ENCODE data around the gene PSMC1.

PSMC1 gene

DNA sequence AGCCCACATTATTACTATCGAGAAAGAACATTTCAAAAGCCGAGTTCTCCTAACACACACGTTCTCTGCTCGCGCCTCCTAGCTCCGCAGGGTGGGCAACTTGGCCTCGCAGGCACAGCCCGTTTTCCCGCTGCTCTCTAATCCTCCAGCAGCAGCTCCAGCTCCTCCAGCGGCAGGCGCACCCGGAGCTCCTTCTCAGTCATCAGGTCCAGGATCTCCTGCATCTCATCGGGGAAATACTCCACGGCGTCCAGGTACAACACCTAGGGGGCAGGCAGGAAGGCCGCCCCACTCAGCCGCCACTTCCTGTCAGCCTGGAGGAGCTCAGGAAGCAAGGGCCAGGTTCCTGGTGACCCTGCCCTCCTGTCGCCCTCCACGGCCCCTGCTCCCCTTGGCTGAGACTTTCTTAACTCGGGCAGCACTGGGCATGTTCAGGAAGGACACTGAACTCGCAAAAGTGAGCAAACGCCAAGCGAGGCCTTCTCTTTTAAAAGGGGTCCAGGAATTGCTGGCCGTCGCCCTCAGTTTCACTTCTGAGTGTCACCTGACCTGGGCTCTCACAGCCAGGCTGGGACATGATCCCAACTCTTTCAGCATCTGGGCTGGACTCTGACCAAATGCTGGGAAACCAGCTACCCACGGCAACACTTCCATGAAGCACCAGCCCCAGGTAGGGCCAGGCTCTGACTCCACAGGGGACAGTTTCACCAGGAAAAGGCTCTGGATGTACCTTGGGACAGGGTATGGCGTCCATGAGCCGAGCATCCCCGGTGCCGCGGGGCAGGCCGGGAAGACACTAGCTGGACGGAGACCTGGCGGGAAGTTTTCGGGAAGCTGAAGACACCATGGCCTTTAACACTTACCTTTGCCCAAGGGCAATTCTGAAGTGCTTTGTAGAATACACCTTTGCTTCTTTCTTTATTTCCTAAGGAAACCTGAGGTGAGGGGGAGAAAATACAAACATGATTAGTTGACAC lies 22.1 kb downstream of the PSMC1 start:
- H3K9me3 ChIP-seq (ENCODE audit: low read length) = no peaks in the 10 kb centered on the region
- H4K20me1 ChIP-seq (ENCODE audit: insufficient read depth, low read length) = no peaks in the 10 kb centered on the region
- no peaks in the 10 kb centered on the region for H3K4me1 ChIP-seq (ENCODE audit: insufficient read depth, low read length, severe bottlenecking)
- no peaks in the 10 kb centered on the region for H3F3A ChIP-seq (ENCODE audit: insufficient read depth, low read length)
- H3K9ac ChIP-seq (ENCODE audit: low read length) = no peak overlapping the region
- H3K4me2 ChIP-seq (ENCODE audit: low read length) = no peak overlapping the region
- TF ChIP-seq CTCF (IDR thresholded peaks at IDR 0.05; ENCODE audit: low read length) (no peak), EZH2 (IDR thresholded peaks at IDR 0.05; ENCODE audit: borderline replicate concordance, low read length) (no peak)
- H3K27ac ChIP-seq (ENCODE audit: low read depth, low read length, poor library complexity, severe bottlenecking) = no peak overlapping the region
- H3K79me2 ChIP-seq (ENCODE audit: insufficient read depth, low read length) = no peaks in the 10 kb centered on the region
- no peak overlapping the region for H3K4me3 ChIP-seq (ENCODE audit: low read depth, low read length, poor library complexity, severe bottlenecking)
- peaks cover 32% of the 10 kb centered on the region; the same call in 1 of the 2 replicates for H3K36me3 ChIP-seq (ENCODE audit: insufficient read depth, low read length)
- no peaks in the 10 kb centered on the region for H3K27me3 ChIP-seq (ENCODE audit: insufficient read depth, low read length)
- H2AFZ ChIP-seq (ENCODE audit: low read length) = no peak overlapping the region
- no peaks in the 10 kb centered on the region for H3K9me2 ChIP-seq (ENCODE audit: low read depth, low read length)

DNA sequence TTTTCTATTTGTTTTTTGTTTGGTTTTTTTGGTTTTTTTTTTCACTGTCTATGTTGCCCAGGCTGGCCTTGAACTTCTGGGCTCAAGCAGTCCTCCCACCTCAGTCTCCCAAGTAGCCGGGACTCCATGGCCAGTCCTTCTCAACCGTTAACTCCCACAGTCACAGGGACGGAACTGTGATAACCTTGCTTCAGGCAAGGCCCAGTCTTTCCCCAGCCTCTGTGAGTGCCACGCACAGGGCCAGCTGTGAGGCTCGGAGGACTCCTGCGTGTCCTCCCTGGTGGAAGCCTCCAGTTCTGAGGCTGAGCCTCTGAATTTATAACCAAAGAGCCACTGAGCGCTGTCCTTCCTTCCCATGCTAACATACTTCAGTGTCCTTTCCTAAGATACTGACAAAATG lies 23.7 kb downstream of the PSMC1 start:
- H3K9me3 ChIP-seq (ENCODE audit: low read length) = no peaks in the 10 kb centered on the region
- no peak overlapping the region for H3K9ac ChIP-seq (ENCODE audit: low read length)
- H3K9me2 ChIP-seq (ENCODE audit: low read depth, low read length) = no peaks in the 10 kb centered on the region
- H3K79me2 ChIP-seq (ENCODE audit: insufficient read depth, low read length) = no peaks in the 10 kb centered on the region
- H2AFZ ChIP-seq (ENCODE audit: low read length) = no peak overlapping the region
- no peaks in the 10 kb centered on the region for H4K20me1 ChIP-seq (ENCODE audit: insufficient read depth, low read length)
- no peaks in the 10 kb centered on the region for H3F3A ChIP-seq (ENCODE audit: insufficient read depth, low read length)
- no peaks in the 10 kb centered on the region for H3K27me3 ChIP-seq (ENCODE audit: insufficient read depth, low read length)
- peaks cover 25% of the 10 kb centered on the region; the same call in 1 of the 2 replicates for H3K36me3 ChIP-seq (ENCODE audit: insufficient read depth, low read length)
- H3K4me1 ChIP-seq (ENCODE audit: insufficient read depth, low read length, severe bottlenecking) = no peaks in the 10 kb centered on the region
- no peak overlapping the region for H3K4me3 ChIP-seq (ENCODE audit: low read depth, low read length, poor library complexity, severe bottlenecking)
- no peak for TF ChIP-seq CTCF (IDR thresholded peaks at IDR 0.05; ENCODE audit: low read length)
- no peak for TF ChIP-seq EZH2 (IDR thresholded peaks at IDR 0.05; ENCODE audit: borderline replicate concordance, low read length)
- no peak overlapping the region for H3K27ac ChIP-seq (ENCODE audit: low read depth, low read length, poor library complexity, severe bottlenecking)
- no peak overlapping the region for H3K4me2 ChIP-seq (ENCODE audit: low read length)

- Histone ChIP-seq H3F3A (ENCODE audit: insufficient read depth, low read length) (no peaks in the 10 kb centered on the region), H3K4me1 (ENCODE audit: insufficient read depth, low read length, severe bottlenecking) (no peaks in the 10 kb centered on the region), H2AFZ (ENCODE audit: low read length) (no peak overlapping the region), H3K9me2 (ENCODE audit: low read depth, low read length) (no peaks in the 10 kb centered on the region), H3K27ac (ENCODE audit: low read depth, low read length, poor library complexity, severe bottlenecking) (no peak overlapping the region), H3K9me3 (ENCODE audit: low read length) (no peaks in the 10 kb centered on the region), H3K36me3 (ENCODE audit: insufficient read depth, low read length) (peaks cover 23% of the 10 kb centered on the region), H3K4me2 (ENCODE audit: low read length) (no peak overlapping the region), H4K20me1 (ENCODE audit: insufficient read depth, low read length) (no peaks in the 10 kb centered on the region), H3K79me2 (ENCODE audit: insufficient read depth, low read length) (no peaks in the 10 kb centered on the region), H3K9ac (ENCODE audit: low read length) (no peak overlapping the region), H3K4me3 (ENCODE audit: low read depth, low read length, poor library complexity, severe bottlenecking) (no peak overlapping the region), H3K27me3 (ENCODE audit: insufficient read depth, low read length) (no peaks in the 10 kb centered on the region)
- TF ChIP-seq EZH2 (IDR thresholded peaks at IDR 0.05; ENCODE audit: borderline replicate concordance, low read length) (no peak), CTCF (IDR thresholded peaks at IDR 0.05; ENCODE audit: low read length) (no peak)
Measured at GRCh38 chr14:90281261-90281660, 24.9 kb downstream of the PSMC1 start.

All from OCI-LY1 (cell line).